Activated T-helper 1 cell treated with anti-CD3 and anti-CD28 coated beads, Interleukin-12 subunit alpha, Interleukin-12 subunit beta, Interleukin-2, Interleukin-4 antibody, amounts not matched to agents 30 ng/mL and 10 ng/mL and 1 ng/mL, durations not matched to agents 14 hours and 24 hours and 36 hours (primary cell): ENCODE results near the gene TCF7L1. TPM values are rescaled to one million over a fixed set of nuclear protein-coding genes. Genes with fewer than 3 reads are reported as not detected.

Source experiments
- DNase-seq: peaks from one replicate; pipeline ENCODE4 v3.0.0; 2021; ENCODE audit warnings: low spot score
- H3K27ac Mint-ChIP-seq: one replicate; pipeline ENCODE4 v1.8.0; 2021; ENCODE audit warnings: mild to moderate bottlenecking, mixed read lengths
- H3K27me3 Mint-ChIP-seq: one replicate; pipeline ENCODE4 v1.8.0; 2022; ENCODE audit warnings: mild to moderate bottlenecking, moderate library complexity, mixed read lengths; ENCODE audit not compliant: insufficient read depth
- H3K36me3 Mint-ChIP-seq: one replicate; pipeline ENCODE4 v1.8.0; 2021; ENCODE audit warnings: low read depth, mixed read lengths
- H3K4me1 Mint-ChIP-seq: one replicate; pipeline ENCODE4 v1.8.0; 2021; ENCODE audit warnings: low read depth, mixed read lengths
- H3K4me3 Mint-ChIP-seq: one replicate; pipeline ENCODE4 v1.8.0; 2021; ENCODE audit warnings: mild to moderate bottlenecking, moderate library complexity, mixed read lengths
- H3K9me3 Mint-ChIP-seq: one replicate; pipeline ENCODE4 v1.8.0; 2021; ENCODE audit warnings: mixed read lengths
- intact Hi-C: fragments of 100-400 bp; cut with micrococcal nuclease; formaldehyde crosslinking; loops from one replicate; pipeline ENCODE4 v1.15.1; 2024
- total RNA-seq: library from RNA; stranded (reverse); gene quantifications from 2 replicates; pipeline ENCODE4 v1.2.3, GENCODE V29; 2022

TCF7L1 gene
- total RNA-seq, 1 donor from 2014 or later, result not detected

GRCh38 chr2:85183479-85183878 is 50.3 kb downstream of the TCF7L1 start:
- Mint-ChIP-seq H3K27me3 (peaks cover 12% of the 10 kb centered on the region), H3K9me3 (no peaks in the 10 kb centered on the region), H3K36me3 (no peaks in the 10 kb centered on the region), H3K27ac (no peak overlapping the region), H3K4me3 (no peak overlapping the region), H3K4me1 (peaks cover 4% of the 10 kb centered on the region)
- DNase-seq, result no peak
- intact Hi-C loops, result no loop called here

- Mint-ChIP-seq H3K4me3 (no peak overlapping the region), H3K27ac (no peak overlapping the region), H3K9me3 (no peaks in the 10 kb centered on the region), H3K27me3 (peaks cover 12% of the 10 kb centered on the region), H3K36me3 (no peaks in the 10 kb centered on the region), H3K4me1 (no peaks in the 10 kb centered on the region)
- no peak for DNase-seq
- intact Hi-C loops, result no loop called here
Measured at GRCh38 chr2:85184231-85184630, 51.0 kb downstream of the TCF7L1 start.

- intact Hi-C loops, result no loop called here
- DNase-seq, result no peak
- Mint-ChIP-seq H3K27me3 (peaks cover 6% of the 10 kb centered on the region), H3K27ac (no peak overlapping the region), H3K9me3 (no peaks in the 10 kb centered on the region), H3K4me3 (no peak overlapping the region), H3K36me3 (no peaks in the 10 kb centered on the region), H3K4me1 (no peaks in the 10 kb centered on the region)
Measured at GRCh38 chr2:85184990-85185389, 51.8 kb downstream of the TCF7L1 start.

DNA sequence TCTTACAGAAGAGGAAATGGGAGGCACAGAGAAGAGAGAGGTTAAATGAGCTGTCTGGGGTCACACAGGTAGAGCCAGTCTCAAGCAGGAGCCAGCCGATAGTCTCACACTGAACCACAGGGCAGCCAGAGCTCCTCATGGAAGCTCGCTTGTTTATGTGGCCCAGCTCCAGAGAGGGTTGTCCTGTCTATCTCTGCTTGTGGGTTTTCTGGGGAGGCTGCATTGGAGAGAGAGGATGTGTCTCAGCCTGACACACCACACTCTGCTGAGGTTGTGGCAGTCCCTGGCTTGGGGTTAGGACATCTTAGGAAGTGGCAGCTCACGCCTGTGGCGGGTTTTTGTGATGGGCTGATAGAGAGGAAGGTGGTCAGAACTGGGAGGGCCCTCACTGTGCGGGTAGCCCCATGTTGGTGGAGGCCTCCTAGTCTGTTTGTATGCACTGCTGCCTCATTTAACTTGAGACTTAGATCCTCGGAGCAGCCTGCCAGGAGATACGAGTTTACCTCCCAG is 52.3 kb downstream of the TCF7L1 start:
- H3K27me3 Mint-ChIP-seq, result peaks cover 3% of the 10 kb centered on the region
- H3K4me1 Mint-ChIP-seq, result no peaks in the 10 kb centered on the region
- no peak overlapping the region for H3K27ac Mint-ChIP-seq
- H3K36me3 Mint-ChIP-seq, result no peaks in the 10 kb centered on the region
- H3K4me3 Mint-ChIP-seq, result no peak overlapping the region
- intact Hi-C loops, result no loop called here
- DNase-seq, result no peak
- H3K9me3 Mint-ChIP-seq, result no peaks in the 10 kb centered on the region

DNA sequence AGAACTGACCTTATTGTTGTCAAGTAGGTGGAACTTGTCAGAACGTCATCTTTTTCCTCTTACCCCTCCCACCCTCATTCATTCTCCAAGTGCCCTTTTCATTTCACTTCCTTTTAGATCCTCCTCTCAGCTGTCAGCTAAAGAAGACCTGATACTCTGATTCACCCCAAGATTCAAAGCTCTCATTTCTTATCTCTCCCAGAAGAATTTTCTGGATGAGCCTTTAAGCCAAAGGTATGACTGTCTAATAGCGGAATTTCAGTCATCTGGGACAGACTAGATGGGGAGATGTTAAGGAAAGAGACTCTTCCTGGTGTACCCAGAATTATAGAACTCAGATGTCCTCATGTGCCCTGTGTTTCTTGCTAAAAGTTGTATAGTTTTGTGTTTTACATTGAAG is 53.9 kb downstream of the TCF7L1 start:
- H3K4me3 Mint-ChIP-seq, result no peak overlapping the region
- intact Hi-C loops, result no loop called here
- H3K4me1 Mint-ChIP-seq, result no peaks in the 10 kb centered on the region

DNA sequence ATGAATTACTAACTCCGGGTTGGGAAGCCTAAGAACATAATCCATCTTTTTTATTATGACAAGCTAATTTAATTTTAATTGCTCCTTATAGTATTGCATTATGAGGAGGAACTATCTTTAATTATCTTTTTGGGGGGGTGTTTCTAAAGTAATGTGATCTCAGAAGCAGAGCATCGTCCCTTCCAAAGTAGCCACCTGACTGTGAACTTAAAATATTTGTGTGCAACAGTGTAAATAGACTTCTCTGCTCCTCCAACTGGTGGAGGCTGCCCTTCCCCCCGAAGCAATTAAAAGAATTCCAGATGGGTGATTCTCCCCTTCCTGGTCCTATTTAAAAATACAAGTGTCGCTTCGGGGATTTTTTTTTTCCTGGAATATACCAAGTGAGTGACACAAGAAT is 55.7 kb downstream of the TCF7L1 start:
- peaks cover 5% of the 10 kb centered on the region for H3K27me3 Mint-ChIP-seq
- no peaks in the 10 kb centered on the region for H3K9me3 Mint-ChIP-seq
- no peak for DNase-seq
- no peak overlapping the region for H3K27ac Mint-ChIP-seq
- H3K36me3 Mint-ChIP-seq, result no peaks in the 10 kb centered on the region
- intact Hi-C loops, result no loop called here
- H3K4me3 Mint-ChIP-seq, result no peak overlapping the region
- no peaks in the 10 kb centered on the region for H3K4me1 Mint-ChIP-seq

More for the DNA sequence above, 53.9 kb downstream of the TCF7L1 start:
- H3K27ac Mint-ChIP-seq, result no peak overlapping the region
- H3K9me3 Mint-ChIP-seq, result no peaks in the 10 kb centered on the region
- no peaks in the 10 kb centered on the region for H3K36me3 Mint-ChIP-seq
- no peak for DNase-seq
- H3K27me3 Mint-ChIP-seq, result peaks cover 3% of the 10 kb centered on the region

DNA sequence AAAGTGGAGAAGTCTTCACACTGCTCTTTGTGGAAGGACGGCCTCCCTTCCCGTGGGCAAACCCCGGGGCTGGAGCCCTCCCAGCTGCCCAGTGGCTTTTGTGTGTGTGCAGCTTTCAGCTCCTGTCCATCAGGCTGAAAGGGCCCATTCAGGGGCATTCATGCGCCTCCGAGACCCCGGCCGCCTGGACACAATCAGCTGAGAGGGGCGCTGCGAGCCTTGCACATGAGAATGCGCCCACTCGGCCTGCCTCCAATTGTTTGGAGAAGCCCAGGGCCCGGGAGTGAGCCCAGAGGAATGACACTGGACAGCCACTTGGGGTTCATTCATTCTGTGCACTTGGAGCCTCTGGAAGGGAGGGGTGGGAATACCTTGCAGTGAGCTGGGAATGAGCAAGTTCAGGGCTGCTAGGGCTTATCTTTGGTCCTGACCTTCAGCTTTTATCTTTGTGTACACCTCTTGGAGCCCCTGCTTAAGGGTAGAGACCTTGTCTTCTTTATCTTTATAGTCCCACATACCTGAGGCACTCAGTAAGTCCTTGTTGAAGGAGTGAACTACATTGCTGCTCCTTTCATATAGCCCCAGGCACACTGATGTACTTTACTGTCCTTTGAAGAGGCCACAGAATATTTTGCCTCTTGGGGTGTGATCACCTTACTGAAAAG is 56.5 kb downstream of the TCF7L1 start:
- Mint-ChIP-seq H3K27ac (no peak overlapping the region), H3K36me3 (no peaks in the 10 kb centered on the region), H3K4me1 (no peaks in the 10 kb centered on the region), H3K9me3 (no peaks in the 10 kb centered on the region), H3K27me3 (peaks cover 7% of the 10 kb centered on the region), H3K4me3 (no peak overlapping the region)
- intact Hi-C loops, result no loop called here
- DNase-seq, result no peak

DNA sequence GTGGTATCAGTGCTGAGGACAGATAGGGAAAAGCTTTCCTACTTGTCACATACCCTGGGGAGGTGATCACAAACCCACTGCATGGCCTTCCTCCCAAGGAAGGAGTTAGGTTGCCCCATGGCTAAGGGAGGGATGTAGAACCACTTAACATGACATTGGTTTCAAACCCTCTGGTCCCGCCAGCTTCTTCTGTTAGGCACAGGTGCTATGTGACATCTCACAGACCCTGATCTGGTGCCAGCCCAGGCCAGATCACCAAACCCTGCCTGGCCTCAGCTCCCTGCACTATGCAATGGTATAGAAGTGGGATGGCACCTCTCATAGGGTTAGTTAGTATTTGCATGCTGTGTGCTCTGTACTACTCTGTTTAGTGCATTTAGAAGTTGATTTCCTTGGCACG is 58.0 kb downstream of the TCF7L1 start:
- intact Hi-C loops, result no loop called here

DNA sequence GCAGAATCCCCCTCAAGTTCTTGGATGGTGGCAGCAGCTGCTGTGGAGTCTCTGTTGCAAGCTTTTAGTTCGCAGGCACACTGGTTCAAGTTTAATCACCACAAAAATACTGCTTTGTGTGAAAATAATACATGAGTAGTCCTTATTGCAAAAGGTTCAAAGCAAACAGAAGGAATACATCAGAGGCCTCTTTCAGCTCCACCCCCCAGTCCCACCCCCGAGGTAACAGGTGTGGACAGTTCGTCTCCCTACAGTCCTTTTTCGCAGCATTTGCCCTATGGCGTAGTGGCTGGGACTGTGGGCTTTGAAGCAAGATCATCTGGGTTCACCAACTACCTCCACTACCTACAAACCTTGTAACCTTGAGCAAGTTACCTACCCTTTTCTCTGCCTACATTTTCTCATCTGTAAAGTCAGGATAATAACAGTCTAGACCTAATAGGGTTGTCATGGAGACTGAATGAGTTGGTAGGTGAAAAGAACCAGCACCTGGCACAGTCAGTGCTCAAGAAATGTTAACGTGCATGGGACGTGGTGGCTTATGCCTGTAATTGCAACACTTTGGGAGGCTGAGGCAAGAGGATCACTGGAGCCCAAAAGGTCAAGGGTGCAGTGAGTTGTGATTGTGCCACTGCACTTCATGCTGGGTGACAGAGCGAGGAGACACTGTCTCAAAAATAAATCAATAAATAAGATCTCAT is 61.7 kb downstream of the TCF7L1 start:
- Mint-ChIP-seq H3K9me3 (no peaks in the 10 kb centered on the region), H3K4me3 (no peak overlapping the region), H3K36me3 (no peaks in the 10 kb centered on the region), H3K4me1 (no peaks in the 10 kb centered on the region), H3K27me3 (peaks cover 7% of the 10 kb centered on the region), H3K27ac (no peak overlapping the region)
- intact Hi-C loops, result no loop called here
- DNase-seq, result no peak

More for the DNA sequence above, 58.0 kb downstream of the TCF7L1 start:
- DNase-seq, result no peak
- no peak overlapping the region for H3K4me3 Mint-ChIP-seq
- H3K27me3 Mint-ChIP-seq, result peaks cover 7% of the 10 kb centered on the region
- H3K9me3 Mint-ChIP-seq, result no peaks in the 10 kb centered on the region
- H3K36me3 Mint-ChIP-seq, result no peaks in the 10 kb centered on the region
- no peaks in the 10 kb centered on the region for H3K4me1 Mint-ChIP-seq
- H3K27ac Mint-ChIP-seq, result no peak overlapping the region

- H3K36me3 Mint-ChIP-seq, result no peaks in the 10 kb centered on the region
- intact Hi-C loops, result no loop called here
Measured at GRCh38 chr2:85195956-85196355, 62.8 kb downstream of the TCF7L1 start.

GRCh38 chr2:85199698-85200097 is 66.5 kb downstream of the TCF7L1 start:
- H3K9me3 Mint-ChIP-seq, result no peaks in the 10 kb centered on the region
- no peak for DNase-seq
- no peak overlapping the region for H3K27ac Mint-ChIP-seq
- no peaks in the 10 kb centered on the region for H3K4me1 Mint-ChIP-seq
- no peak overlapping the region for H3K4me3 Mint-ChIP-seq
- intact Hi-C loops, result no loop called here
- peaks cover 5% of the 10 kb centered on the region for H3K27me3 Mint-ChIP-seq
- no peaks in the 10 kb centered on the region for H3K36me3 Mint-ChIP-seq

More at GRCh38 chr2:85195956-85196355, 62.8 kb downstream of the TCF7L1 start:
- DNase-seq, result no peak
- Mint-ChIP-seq H3K27ac (no peak overlapping the region), H3K27me3 (peaks cover 7% of the 10 kb centered on the region), H3K4me1 (no peaks in the 10 kb centered on the region), H3K4me3 (no peak overlapping the region), H3K9me3 (no peaks in the 10 kb centered on the region)

DNA sequence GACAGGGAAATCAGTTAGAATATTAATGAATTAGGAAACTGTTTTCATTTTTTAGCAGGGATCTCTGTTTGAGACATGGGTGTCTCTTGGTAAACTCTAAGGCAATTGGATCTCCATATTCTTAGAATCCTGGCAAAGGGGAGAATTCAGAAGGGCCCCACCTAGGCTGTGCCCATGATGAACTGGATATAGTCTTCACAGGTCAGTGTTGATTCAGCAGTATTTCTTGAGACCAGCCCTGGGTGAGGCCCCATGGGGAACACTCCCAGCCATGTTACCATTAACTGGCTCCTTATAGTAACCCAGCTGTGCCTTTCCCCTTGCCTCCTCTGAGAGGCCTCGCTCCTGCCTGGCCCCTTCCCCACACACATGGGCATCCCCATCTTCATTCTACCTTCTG is 76.7 kb downstream of the TCF7L1 start:
- Mint-ChIP-seq H3K36me3 (no peaks in the 10 kb centered on the region), H3K4me1 (no peaks in the 10 kb centered on the region), H3K9me3 (no peaks in the 10 kb centered on the region), H3K27ac (no peak overlapping the region), H3K27me3 (peaks cover 12% of the 10 kb centered on the region), H3K4me3 (no peak overlapping the region)
- no peak for DNase-seq
- intact Hi-C loops, result no loop called here

DNA sequence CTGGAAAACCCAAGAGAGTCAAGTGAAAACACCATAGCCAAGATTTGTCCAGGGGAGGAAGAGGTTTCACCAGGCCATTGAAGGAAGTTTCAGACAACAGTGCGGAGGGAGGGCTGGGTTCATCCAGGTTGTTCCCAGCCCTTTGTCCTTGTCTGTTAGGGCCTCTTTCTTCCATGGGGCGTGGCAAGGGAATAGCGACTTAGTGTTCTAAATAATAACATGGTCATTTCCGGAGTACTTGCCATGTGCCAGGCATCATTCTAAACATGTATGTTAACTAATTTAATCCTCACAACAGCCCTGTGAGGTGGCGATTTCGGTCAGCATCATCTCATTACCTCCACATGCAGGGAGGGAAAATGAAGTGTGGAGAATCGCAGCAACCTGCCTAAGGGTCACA is 77.3 kb downstream of the TCF7L1 start:
- Mint-ChIP-seq H3K9me3 (no peaks in the 10 kb centered on the region), H3K27ac (no peak overlapping the region), H3K4me3 (no peak overlapping the region), H3K27me3 (peaks cover 10% of the 10 kb centered on the region), H3K4me1 (no peaks in the 10 kb centered on the region), H3K36me3 (no peaks in the 10 kb centered on the region)
- intact Hi-C loops, result no loop called here
- no peak for DNase-seq
